Measurements from ENCODE around the gene STRADA. TPM values are rescaled to one million over a fixed set of nuclear protein-coding genes. Genes with fewer than 3 reads are reported as not detected.
A peak's percentile ranks its signal among the peaks of the same experiment; 100 is the strongest.

The STRADA gene
- total and polyA plus RNA-seq, 9 of the 15 experiments (the other 6 are each of a cell fraction or from before 2014, with no cell fraction given), result 6.6 to 33.0 (median 20.5) TPM

- TF ChIP-seq HMBOX1 (IDR thresholded peaks at IDR 0.05), result 0 out of 2 replicates have a peak, but pooled peaks have one; percentile 5
- peak in 1 of 2 experiments; percentile 95; a peak in 2 of 4 replicates for TF ChIP-seq ZNF639 (CRISPR knock-in tag; conservative IDR thresholded peaks at IDR 0.05 in 1 of 2, IDR thresholded peaks at IDR 0.05 in 1 of 2)
- peak; percentile 15; the same call in 1 of the 2 replicates for TF ChIP-seq MTA1 (IDR thresholded peaks at IDR 0.05; ENCODE audit: borderline replicate concordance)
- TF ChIP-seq ZC3H11A (IDR thresholded peaks at IDR 0.05; ENCODE audit: low read depth, low read length), result peak; percentile 54; the same call in 1 of the 2 replicates
- TF ChIP-seq CHD7 (IDR thresholded peaks at IDR 0.05; ENCODE audit: low read depth, low read length), result no peak
- 0 out of 2 replicates have a peak, but pooled peaks have one; percentile 20 for TF ChIP-seq MEF2D (tag; conservative IDR thresholded peaks at IDR 0.05; ENCODE audit: low read depth)
- TF ChIP-seq USF2 (CRISPR knock-in tag; IDR thresholded peaks at IDR 0.05), result no peak
- TF ChIP-seq ARHGAP35 (IDR thresholded peaks at IDR 0.05; ENCODE audit: partially characterized antibody), result no peak
Measured at GRCh38 chr17:63741408-63742173, at the start of gene STRADA (continued).

Measured in K562 (cell line).